Stimulated activated naive B cell treated with anti-CD40 and anti-IgM and Interleukin-4, amounts not matched to agents 10 μg/mL and 1 μg/mL and 100 μg/mL, for 72 hours (primary cell): Measurements from ENCODE around the gene PIK3R4.

Experiments used
- ATAC-seq, 2 donors: fragments of 150-1000 bp; cut with Tn5 transposase; replicated peaks; 2 replicates each; pipeline ENCODE4 v1.10.0; 2021; ENCODE audit warnings: moderate library complexity in 1 of 2
- DNase-seq: peaks from one replicate; pipeline ENCODE4 v3.0.0; 2021
- H3K27ac Mint-ChIP-seq: one replicate; pipeline ENCODE4 v1.8.0; 2022; ENCODE audit warnings: mild to moderate bottlenecking, mixed read lengths
- H3K27me3 Mint-ChIP-seq, 2 donors: one replicate each; pipeline ENCODE4 v1.8.0; 2022; ENCODE audit warnings: mixed read lengths in 2 of 2
- H3K36me3 Mint-ChIP-seq, 2 donors: one replicate each; pipeline ENCODE4 v1.8.0; 2022; ENCODE audit warnings: mixed read lengths in 2 of 2, mild to moderate bottlenecking in 1 of 2
- H3K4me1 Mint-ChIP-seq, 2 donors: one replicate each; pipeline ENCODE4 v1.8.0; 2022; ENCODE audit warnings: mixed read lengths in 2 of 2, mild to moderate bottlenecking in 1 of 2
- H3K4me3 Mint-ChIP-seq, 2 donors: one replicate each; pipeline ENCODE4 v1.8.0; 2022; ENCODE audit warnings: mild to moderate bottlenecking in 2 of 2, mixed read lengths in 2 of 2, moderate library complexity in 1 of 2
- H3K9me3 Mint-ChIP-seq, 2 donors: one replicate each; pipeline ENCODE4 v1.8.0; 2022; ENCODE audit warnings: mixed read lengths in 2 of 2, mild to moderate bottlenecking in 1 of 2

PIK3R4 gene

GRCh38 chr3:130729154-130729553 lies 17.5 kb downstream of the PIK3R4 start:
- Mint-ChIP-seq H3K4me3 (no peak overlapping the region), H3K9me3 (no peaks in the 10 kb centered on the region), H3K4me1 (peaks cover 0 to 2% of the 10 kb centered on the region in 2 donors), H3K27me3 (no peaks in the 10 kb centered on the region), H3K36me3 (peaks cover 9 to 25% of the 10 kb centered on the region in 2 donors), H3K27ac (no peak overlapping the region)
- ATAC-seq (no peak), DNase-seq (no peak)

DNA sequence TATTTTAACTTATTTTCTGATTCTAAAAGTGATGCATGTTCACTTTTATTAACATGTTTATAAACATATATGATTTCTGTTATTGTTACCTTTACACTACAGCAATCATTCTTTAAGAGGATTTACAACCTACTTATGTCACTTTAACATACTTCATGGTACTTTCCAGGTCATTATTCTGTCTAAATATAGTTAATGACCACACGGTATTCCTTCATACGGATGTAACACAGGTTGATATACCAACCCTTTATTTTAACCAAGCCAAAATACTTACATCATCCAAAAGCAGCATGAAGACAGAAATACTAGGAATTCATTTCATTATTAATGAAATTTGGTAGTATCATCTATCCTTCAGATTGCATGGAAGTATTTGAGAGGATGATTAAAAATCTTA lies 18.6 kb downstream of the PIK3R4 start:
- H3K4me3 Mint-ChIP-seq, result no peak overlapping the region

DNA sequence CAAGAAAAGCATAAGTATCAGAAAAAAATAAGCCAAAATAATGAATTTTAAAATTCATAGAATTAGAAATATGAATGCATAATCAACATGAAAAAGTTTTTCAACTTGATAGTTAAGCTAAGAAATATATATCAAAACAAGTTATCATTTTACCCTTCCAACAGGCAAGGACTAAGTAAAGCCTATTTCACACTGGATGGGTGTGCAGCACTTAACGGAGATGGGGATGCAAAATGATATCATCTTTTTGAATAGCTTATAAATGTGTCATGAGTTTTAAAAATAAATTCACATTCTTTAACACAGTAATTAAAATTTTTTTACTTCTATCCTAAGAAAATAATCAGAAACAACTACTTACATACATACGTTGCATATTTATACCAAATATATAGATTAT lies 20.9 kb downstream of the PIK3R4 start:
- peaks cover 15 to 29% of the 10 kb centered on the region in 2 donors for H3K36me3 Mint-ChIP-seq
- no peaks in the 10 kb centered on the region for H3K27me3 Mint-ChIP-seq
- no peak overlapping the region for H3K27ac Mint-ChIP-seq
- DNase-seq (no peak), ATAC-seq (no peak)
- H3K4me1 Mint-ChIP-seq, result peaks cover 0 to 2% of the 10 kb centered on the region in 2 donors
- H3K4me3 Mint-ChIP-seq, result no peak overlapping the region
- H3K9me3 Mint-ChIP-seq, result no peaks in the 10 kb centered on the region

More for the DNA sequence above, 18.6 kb downstream of the PIK3R4 start:
- H3K27ac Mint-ChIP-seq, result no peak overlapping the region
- H3K4me1 Mint-ChIP-seq, result peaks cover 0 to 2% of the 10 kb centered on the region in 2 donors
- no peaks in the 10 kb centered on the region for H3K9me3 Mint-ChIP-seq
- H3K36me3 Mint-ChIP-seq, result peaks cover 15 to 31% of the 10 kb centered on the region in 2 donors
- DNase-seq (no peak), ATAC-seq (no peak)
- no peaks in the 10 kb centered on the region for H3K27me3 Mint-ChIP-seq

DNA sequence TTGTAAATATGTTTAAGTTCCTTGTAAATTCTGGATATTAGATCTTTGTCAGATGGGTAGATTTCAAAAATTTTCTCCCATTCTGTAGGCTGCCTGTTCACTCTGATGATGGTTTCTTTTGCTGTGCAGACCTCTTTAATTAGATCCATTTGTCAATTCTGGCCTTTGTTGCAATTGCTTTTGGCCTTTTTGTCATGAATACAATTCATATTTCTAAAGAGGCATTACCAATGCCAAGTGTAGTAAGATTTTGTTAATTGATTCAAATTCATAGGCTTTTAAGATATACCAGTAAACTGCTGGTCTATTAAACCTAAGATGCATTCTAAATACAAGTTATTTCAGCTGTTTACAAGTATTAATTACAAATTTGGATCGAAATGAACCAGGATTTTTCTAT lies 31.0 kb downstream of the PIK3R4 start:
- Mint-ChIP-seq H3K9me3 (no peaks in the 10 kb centered on the region), H3K27ac (no peak overlapping the region), H3K36me3 (peaks cover 30 to 44% of the 10 kb centered on the region in 2 donors), H3K4me1 (peaks cover 5 to 7% of the 10 kb centered on the region in 2 donors), H3K27me3 (no peaks in the 10 kb centered on the region), H3K4me3 (no peak overlapping the region)
- DNase-seq, result no peak
- no peak for ATAC-seq

DNA sequence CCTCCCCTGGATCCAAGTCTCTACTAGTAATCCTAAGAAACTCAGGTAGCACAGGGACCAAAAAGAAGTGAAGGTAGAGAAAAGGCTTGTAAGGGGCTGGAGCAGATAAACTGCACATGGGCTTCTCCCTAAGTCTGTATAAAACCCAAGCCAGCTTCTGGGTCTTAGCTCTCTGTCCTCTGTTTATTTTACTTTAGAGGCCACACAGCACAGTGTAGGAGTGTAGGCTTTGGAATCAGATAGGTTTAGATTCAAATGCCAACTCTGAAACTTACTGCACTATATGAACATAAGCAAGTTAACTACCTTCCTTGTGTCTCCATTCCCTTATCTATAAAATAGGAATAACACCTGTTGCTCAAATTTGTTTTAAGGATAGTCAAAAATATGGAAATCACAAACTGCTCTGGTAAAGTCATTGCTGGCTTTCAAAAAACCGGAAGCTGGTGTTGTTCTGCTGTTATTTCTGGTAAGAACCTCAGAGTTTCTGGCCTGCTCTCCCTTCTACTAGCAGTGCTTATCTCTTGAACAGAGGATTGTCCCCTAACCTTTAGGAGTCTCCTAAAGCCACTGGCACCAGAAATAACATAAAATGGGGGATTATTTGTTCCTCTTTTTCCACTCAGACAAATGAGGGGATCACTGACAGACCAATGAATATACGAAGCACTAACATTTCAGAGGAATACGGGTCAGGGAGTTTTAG lies 33.8 kb downstream of the PIK3R4 start:
- H3K36me3 Mint-ChIP-seq, result peaks cover 33 to 55% of the 10 kb centered on the region in 2 donors
- no peak for DNase-seq
- ATAC-seq, result no peak
- no peaks in the 10 kb centered on the region for H3K27me3 Mint-ChIP-seq
- H3K9me3 Mint-ChIP-seq, result no peaks in the 10 kb centered on the region
- no peak overlapping the region for H3K27ac Mint-ChIP-seq
- H3K4me1 Mint-ChIP-seq, result peaks cover 5 to 7% of the 10 kb centered on the region in 2 donors
- H3K4me3 Mint-ChIP-seq, result no peak overlapping the region

DNA sequence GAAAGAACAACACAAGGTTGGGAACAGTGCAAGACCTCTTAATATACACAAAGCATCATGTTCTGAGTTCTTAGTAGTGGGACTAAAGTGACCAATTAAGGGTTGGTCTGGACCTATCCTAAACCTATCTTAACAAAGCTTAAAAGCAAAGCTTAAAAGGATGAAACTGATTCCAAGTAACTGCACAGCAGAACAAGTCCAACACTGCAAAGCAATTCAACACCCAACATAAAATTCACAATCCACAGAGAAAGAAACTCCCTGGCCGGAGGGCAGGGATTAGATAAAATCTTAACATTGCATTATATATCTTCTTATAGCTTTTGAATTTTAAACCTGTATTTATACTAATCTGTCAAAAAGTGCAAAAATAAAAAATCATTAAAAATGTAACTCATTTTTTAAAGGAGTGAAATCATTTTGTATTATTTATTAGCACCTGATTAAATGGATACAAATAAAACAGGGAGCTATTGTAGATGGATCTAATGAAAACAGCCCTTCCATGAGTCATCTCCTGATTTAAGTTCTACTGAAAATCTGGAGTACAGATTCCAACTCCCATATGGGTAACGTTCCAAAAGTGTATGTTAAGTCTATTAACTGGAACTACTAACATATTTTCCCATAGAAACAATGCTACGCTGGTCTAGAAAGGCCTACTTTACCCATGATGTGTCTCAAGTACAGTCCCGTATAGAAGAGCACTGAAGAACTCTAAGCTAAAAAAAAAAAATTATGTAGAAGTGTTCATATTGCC lies 34.9 kb downstream of the PIK3R4 start:
- Mint-ChIP-seq H3K4me3 (no peak overlapping the region), H3K27ac (no peak overlapping the region), H3K27me3 (no peaks in the 10 kb centered on the region), H3K36me3 (peaks cover 35 to 53% of the 10 kb centered on the region in 2 donors), H3K9me3 (no peaks in the 10 kb centered on the region), H3K4me1 (peaks cover 5 to 7% of the 10 kb centered on the region in 2 donors)
- ATAC-seq (no peak), DNase-seq (no peak)

DNA sequence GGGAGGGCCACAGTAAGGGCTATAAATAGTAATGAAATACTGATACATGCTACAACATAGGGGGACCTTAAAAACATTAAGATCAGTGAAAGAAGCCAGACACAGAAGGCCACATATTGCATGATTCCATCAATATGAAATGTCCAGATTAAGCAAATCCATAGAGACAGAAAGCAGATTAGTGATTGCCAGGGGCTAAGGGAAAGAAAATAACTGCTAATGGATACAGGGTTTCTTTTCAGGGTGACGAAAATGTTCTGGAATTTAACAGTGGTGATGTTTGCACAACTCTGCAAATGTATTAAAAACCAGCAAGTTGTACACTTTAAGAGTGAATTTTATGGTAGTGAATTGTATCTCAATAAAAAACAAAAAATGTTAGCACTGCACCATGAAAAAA lies 37.0 kb downstream of the PIK3R4 start:
- no peaks in the 10 kb centered on the region for H3K27me3 Mint-ChIP-seq

GRCh38 chr3:130707902-130708601 lies 38.6 kb downstream of the PIK3R4 start:
- no peak overlapping the region for H3K27ac Mint-ChIP-seq
- DNase-seq (no peak), ATAC-seq (no peak)
- H3K4me3 Mint-ChIP-seq, result no peak overlapping the region
- H3K36me3 Mint-ChIP-seq, result peaks cover 30 to 47% of the 10 kb centered on the region in 2 donors
- H3K4me1 Mint-ChIP-seq, result peaks cover 2 to 7% of the 10 kb centered on the region in 2 donors
- H3K9me3 Mint-ChIP-seq, result no peaks in the 10 kb centered on the region
- no peaks in the 10 kb centered on the region for H3K27me3 Mint-ChIP-seq

More for the DNA sequence above, 37.0 kb downstream of the PIK3R4 start:
- DNase-seq, result no peak
- no peak overlapping the region for H3K4me3 Mint-ChIP-seq
- H3K27ac Mint-ChIP-seq, result no peak overlapping the region
- peaks cover 5 to 7% of the 10 kb centered on the region in 2 donors for H3K4me1 Mint-ChIP-seq
- ATAC-seq, result no peak
- H3K36me3 Mint-ChIP-seq, result peaks cover 29 to 50% of the 10 kb centered on the region in 2 donors
- H3K9me3 Mint-ChIP-seq, result no peaks in the 10 kb centered on the region

DNA sequence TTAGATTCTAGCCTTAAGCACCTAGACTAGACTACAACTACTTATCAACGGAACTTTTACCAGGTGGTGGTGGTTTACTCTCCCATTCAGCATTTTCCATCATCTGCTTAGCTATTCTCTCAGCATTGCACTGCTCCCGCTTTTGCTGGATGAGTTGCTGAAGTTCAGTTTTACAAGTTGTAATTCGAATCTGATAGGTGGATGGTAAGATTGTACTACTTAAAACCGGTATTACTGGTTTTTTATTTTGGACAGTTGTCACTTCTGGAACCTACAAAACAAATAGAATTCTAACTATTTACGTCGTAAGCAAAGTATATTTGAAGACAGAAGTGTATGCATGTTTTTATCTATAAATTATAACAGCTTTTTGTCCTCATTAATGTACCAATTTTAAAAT lies 41.1 kb downstream of the PIK3R4 start:
- peaks cover 34 to 50% of the 10 kb centered on the region in 2 donors for H3K36me3 Mint-ChIP-seq
- no peaks in the 10 kb centered on the region for H3K27me3 Mint-ChIP-seq
- no peaks in the 10 kb centered on the region for H3K4me1 Mint-ChIP-seq
- ATAC-seq, result no peak
- H3K9me3 Mint-ChIP-seq, result no peaks in the 10 kb centered on the region
- H3K4me3 Mint-ChIP-seq, result no peak overlapping the region
- DNase-seq, result no peak
- H3K27ac Mint-ChIP-seq, result no peak overlapping the region

- Mint-ChIP-seq H3K4me3 (no peak overlapping the region), H3K36me3 (peaks cover 39 to 50% of the 10 kb centered on the region in 2 donors), H3K27ac (no peak overlapping the region), H3K27me3 (no peaks in the 10 kb centered on the region), H3K9me3 (no peaks in the 10 kb centered on the region), H3K4me1 (no peaks in the 10 kb centered on the region)
- ATAC-seq (no peak), DNase-seq (no peak)
Observed at GRCh38 chr3:130702985-130703384, 43.6 kb downstream of the PIK3R4 start.

- no peaks in the 10 kb centered on the region for H3K9me3 Mint-ChIP-seq
- no peak for DNase-seq
- H3K4me1 Mint-ChIP-seq, result no peaks in the 10 kb centered on the region
- no peak overlapping the region for H3K27ac Mint-ChIP-seq
- no peak overlapping the region for H3K4me3 Mint-ChIP-seq
- H3K27me3 Mint-ChIP-seq, result no peaks in the 10 kb centered on the region
- peaks cover 38 to 58% of the 10 kb centered on the region in 2 donors for H3K36me3 Mint-ChIP-seq
- no peak for ATAC-seq
Observed at GRCh38 chr3:130700541-130700940, 46.1 kb downstream of the PIK3R4 start.

- Mint-ChIP-seq H3K9me3 (no peaks in the 10 kb centered on the region), H3K27me3 (no peaks in the 10 kb centered on the region), H3K36me3 (peaks cover 40 to 58% of the 10 kb centered on the region in 2 donors), H3K4me1 (no peaks in the 10 kb centered on the region), H3K27ac (no peak overlapping the region), H3K4me3 (no peak overlapping the region)
- DNase-seq (no peak), ATAC-seq (no peak)
Observed at GRCh38 chr3:130699765-130700164, 46.9 kb downstream of the PIK3R4 start.

DNA sequence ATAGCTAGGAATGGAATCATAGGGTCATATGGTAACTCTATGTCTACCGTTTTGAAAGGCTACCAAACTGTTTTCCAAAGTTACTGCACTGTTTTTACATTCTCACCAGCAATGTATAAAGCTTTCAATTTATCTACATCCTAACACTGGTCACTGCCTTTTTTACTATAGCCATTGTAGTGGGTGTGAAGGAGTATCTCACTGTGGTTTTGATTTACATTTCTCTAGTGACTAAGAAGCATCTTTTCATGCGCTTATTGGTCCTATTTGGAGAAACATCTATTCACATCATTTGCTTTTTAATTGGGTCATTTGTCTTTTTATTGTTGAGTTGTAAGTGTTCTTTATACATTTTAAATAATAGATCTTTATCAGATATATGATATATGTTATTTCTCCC lies 53.3 kb downstream of the PIK3R4 start:
- peaks cover 35 to 71% of the 10 kb centered on the region in 2 donors for H3K36me3 Mint-ChIP-seq
- no peaks in the 10 kb centered on the region for H3K27me3 Mint-ChIP-seq
- no peaks in the 10 kb centered on the region for H3K9me3 Mint-ChIP-seq
- no peak overlapping the region for H3K4me3 Mint-ChIP-seq
- DNase-seq (no peak), ATAC-seq (no peak)
- H3K4me1 Mint-ChIP-seq, result no peaks in the 10 kb centered on the region
- no peak overlapping the region for H3K27ac Mint-ChIP-seq

DNA sequence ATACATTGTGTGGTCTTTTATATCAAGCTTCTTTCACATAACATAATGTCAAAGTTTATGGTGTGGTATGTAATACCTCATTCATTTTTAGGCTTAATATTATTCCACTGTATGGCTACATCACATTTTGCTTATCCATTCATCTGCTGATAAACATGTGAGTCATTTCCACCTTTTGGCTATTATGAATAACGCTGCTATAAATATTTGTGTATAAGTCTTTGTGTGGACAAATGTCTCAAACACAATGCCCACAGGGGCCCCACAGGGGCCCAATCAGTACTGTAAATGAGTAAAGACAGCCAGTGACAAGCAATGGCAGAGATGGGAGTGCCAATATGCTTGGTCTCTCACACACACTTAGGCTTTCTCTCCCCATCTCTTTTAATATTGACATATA lies 54.2 kb downstream of the PIK3R4 start:
- ATAC-seq, result no peak
- no peaks in the 10 kb centered on the region for H3K4me1 Mint-ChIP-seq
- H3K4me3 Mint-ChIP-seq, result no peak overlapping the region
- H3K9me3 Mint-ChIP-seq, result no peaks in the 10 kb centered on the region
- H3K36me3 Mint-ChIP-seq, result peaks cover 28 to 66% of the 10 kb centered on the region in 2 donors
- no peaks in the 10 kb centered on the region for H3K27me3 Mint-ChIP-seq
- no peak overlapping the region for H3K27ac Mint-ChIP-seq
- no peak for DNase-seq
